ENCODE data around the gene TAF1D. TPM values are rescaled to one million over a fixed set of nuclear protein-coding genes. Genes with fewer than 3 reads are reported as not detected.

The TAF1D gene
- total RNA-seq, 1 experiment from 2014 or later: 272 TPM

- no CpG with 5 or more reads among the region's 3 CpGs for WGBS (ENCODE audit: extremely low coverage, insufficient read length, low lambda C conversion rate)
- Histone ChIP-seq H3K9me3 (ENCODE audit: control insufficient read depth, low read depth, low read length) (no peaks in the 10 kb centered on the region), H3K23ac (ENCODE audit: insufficient read length, low read depth, low read length) (no peak overlapping the region), H3T11ph (ENCODE audit: low read length) (no peak overlapping the region), H4K8ac (replicated peaks; ENCODE audit: insufficient read length, low read depth, low read length) (no peak overlapping the region), H3K56ac (ENCODE audit: insufficient read length, low read depth, low read length) (no peak overlapping the region), H3K4me2 (ENCODE audit: insufficient read depth, insufficient read length, low read length) (no peak overlapping the region), H4K5ac (ENCODE audit: insufficient read length, low read depth, low read length) (no peak overlapping the region), H3K14ac (ENCODE audit: insufficient read depth, low read length) (no peak overlapping the region), H2BK5ac (ENCODE audit: insufficient read length, low read length) (no peak overlapping the region), H3K4me1 (ENCODE audit: insufficient read depth, low read length) (no peaks in the 10 kb centered on the region), H3K27ac (ENCODE audit: insufficient read length, low read depth, low read length) (no peak overlapping the region), H3K18ac (ENCODE audit: insufficient read length, low read depth, low read length) (no peak overlapping the region), H3K9ac (ENCODE audit: extremely low read depth, insufficient read length, low read length) (no peak overlapping the region), H3K79me1 (ENCODE audit: insufficient read depth, low read depth, low read length, poor library complexity, severe bottlenecking) (no peaks in the 10 kb centered on the region), H3K79me2 (ENCODE audit: insufficient read depth, low read length) (no peaks in the 10 kb centered on the region), H4K20me1 (ENCODE audit: control insufficient read depth, insufficient read depth, insufficient read length) (no peaks in the 10 kb centered on the region), H2AFZ (ENCODE audit: low read length) (no peak overlapping the region), H4K91ac (ENCODE audit: insufficient read length, low read depth, low read length) (no peak overlapping the region), H2BK120ac (ENCODE audit: low read depth, low read length, poor library complexity, severe bottlenecking) (no peak overlapping the region), H3K23me2 (ENCODE audit: insufficient read length, low read depth, low read length, poor library complexity, severe bottlenecking) (no peaks in the 10 kb centered on the region), H2BK15ac (ENCODE audit: low read depth, low read length) (no peak overlapping the region), H3K4ac (ENCODE audit: low read depth, low read length) (no peak overlapping the region), H3K27me3 (ENCODE audit: insufficient read depth, low read length) (no peaks in the 10 kb centered on the region), H2BK12ac (ENCODE audit: insufficient read length, low read depth, low read length) (no peak overlapping the region), H2BK20ac (ENCODE audit: low read depth, low read length, poor library complexity, severe bottlenecking) (no peak overlapping the region), H2AK5ac (ENCODE audit: insufficient read length, low read length) (no peak overlapping the region)
- TF ChIP-seq, protein P1, sequence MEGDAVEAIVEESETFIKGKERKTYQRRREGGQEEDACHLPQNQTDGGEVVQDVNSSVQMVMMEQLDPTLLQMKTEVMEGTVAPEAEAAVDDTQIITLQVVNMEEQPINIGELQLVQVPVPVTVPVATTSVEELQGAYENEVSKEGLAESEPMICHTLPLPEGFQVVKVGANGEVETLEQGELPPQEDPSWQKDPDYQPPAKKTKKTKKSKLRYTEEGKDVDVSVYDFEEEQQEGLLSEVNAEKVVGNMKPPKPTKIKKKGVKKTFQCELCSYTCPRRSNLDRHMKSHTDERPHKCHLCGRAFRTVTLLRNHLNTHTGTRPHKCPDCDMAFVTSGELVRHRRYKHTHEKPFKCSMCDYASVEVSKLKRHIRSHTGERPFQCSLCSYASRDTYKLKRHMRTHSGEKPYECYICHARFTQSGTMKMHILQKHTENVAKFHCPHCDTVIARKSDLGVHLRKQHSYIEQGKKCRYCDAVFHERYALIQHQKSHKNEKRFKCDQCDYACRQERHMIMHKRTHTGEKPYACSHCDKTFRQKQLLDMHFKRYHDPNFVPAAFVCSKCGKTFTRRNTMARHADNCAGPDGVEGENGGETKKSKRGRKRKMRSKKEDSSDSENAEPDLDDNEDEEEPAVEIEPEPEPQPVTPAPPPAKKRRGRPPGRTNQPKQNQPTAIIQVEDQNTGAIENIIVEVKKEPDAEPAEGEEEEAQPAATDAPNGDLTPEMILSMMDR (conservative IDR thresholded peaks at IDR 0.05): no peak
- peaks cover 0 to 17% (median 4%) of the 10 kb centered on the region in 3 experiments; a peak in 6 of 7 replicates for H3K36me3 Mint-ChIP-seq (ENCODE audit: insufficient read depth in 1 of 3, low read depth in 3 of 3)
- H3K27me3 Mint-ChIP-seq (ENCODE audit: low read depth): no peaks in the 10 kb centered on the region; the same call in 1 of the 2 replicates
- H3K9me3 Mint-ChIP-seq: peaks cover 0 to 2% of the 10 kb centered on the region in 2 experiments; a peak in 2 of 5 replicates
- no peak for DNase-seq
- no peaks in the 10 kb centered on the region; a peak in 2 of 4 replicates for H3K4me1 Mint-ChIP-seq
- H3K4me3 Mint-ChIP-seq: no peak overlapping the region
- no peak overlapping the region for H3K27ac Mint-ChIP-seq
These were observed 25.7 kb upstream of the TAF1D start for GRCh38 chr11:93767018-93767417.
